ENCODE data around the gene OPHN1.

- no peak for TF ChIP-seq POLR2A (IDR thresholded peaks at IDR 0.05)
- TF ChIP-seq CTCF (IDR thresholded peaks at IDR 0.05) = no peak
- no peak for TF ChIP-seq POLR2AphosphoS5 (IDR thresholded peaks at IDR 0.05)
- no peak for TF ChIP-seq EP300 (IDR thresholded peaks at IDR 0.05; ENCODE audit: low read depth)
These were observed 253.9 kb downstream of the OPHN1 start for GRCh38 chrX:68179355-68179754.
